Endothelial cell of umbilical vein (primary cell): ENCODE data around the gene SUPT4H1. TPM values are rescaled to one million over a fixed set of nuclear protein-coding genes. Genes with fewer than 3 reads are reported as not detected.

Experiments used
- BruUV-seq: library from RNA; stranded (reverse); fragments of 400-500 nt; replicated peaks from 2 replicates; lab custom pipeline; 2021; lab: Mats Ljungman, UMichigan
- CTCF ChIA-PET: fragments of 300-600, 350-600 bp; sonication (Branson Sonifier 250); formaldehyde crosslinking; loops from one replicate; lab custom pipeline; 2021; ENCODE audit warnings: antibody characterized with exemption, inconsistent platforms; lab: Charles Lee
- POLR2A ChIA-PET: fragments of 300-600, 350-600 bp; sonication (Branson Sonifier 250); formaldehyde crosslinking; loops from one replicate; lab custom pipeline; 2021; ENCODE audit warnings: antibody characterized with exemption, inconsistent platforms; lab: Charles Lee
- DNase-seq: peaks from one replicate; pipeline ENCODE4 v3.0.0-alpha.2; 2011; ENCODE audit warnings: low read depth, low spot score
- FAIRE-seq: peaks from 2 replicates; lab custom pipeline; 2011; peaks lifted over from hg19 to GRCh38; lab: Jason Lieb, UNC
- H2AFZ ChIP-seq: 2 replicates; pipeline ENCODE4 v1.6.0; 2012; ENCODE audit warnings: low read depth, low read length, control low read depth, inconsistent platforms
- H3K27ac ChIP-seq: 2 replicates; pipeline ENCODE4 v1.5.1; 2011; ENCODE audit warnings: low read depth, mild to moderate bottlenecking, control low read depth, low read length, moderate library complexity; ENCODE audit not compliant: insufficient read depth
- H3K27me3 ChIP-seq, 2 experiments: 2 replicates each; pipeline versions ENCODE4 v1.6.0 to v1.6.1; 2011; ENCODE audit warnings: low read length in 2 of 2, mixed read lengths in 1 of 2; ENCODE audit not compliant: control insufficient read depth in 2 of 2, insufficient read depth in 2 of 2
- H3K36me3 ChIP-seq, 2 experiments: 2 replicates in 1 of 2; 3 replicates in 1 of 2; pipeline ENCODE4 v1.5.1; 2011; ENCODE audit warnings: low read length in 2 of 2, mild to moderate bottlenecking in 1 of 2, moderate library complexity in 1 of 2; ENCODE audit not compliant: control insufficient read depth in 2 of 2, insufficient read depth in 2 of 2; ENCODE audit errors: extremely low read depth in 1 of 2
- H3K4me1 ChIP-seq: 3 replicates; pipeline ENCODE4 v1.5.1; 2011; ENCODE audit warnings: mild to moderate bottlenecking, low read length; ENCODE audit not compliant: control insufficient read depth, insufficient read depth; ENCODE audit errors: extremely low read depth
- H3K4me2 ChIP-seq: 2 replicates; pipeline ENCODE4 v1.6.1; 2011; ENCODE audit warnings: low read length, control low read depth, mixed read lengths; ENCODE audit not compliant: insufficient read depth
- H3K4me3 ChIP-seq, 3 experiments: fragments of 200-600 bp in 1 of 3; sonication (generic), shearing (Covaris generic) in 1 of 3; replicated peaks in 1 of 3; 2 replicates each; pipeline ENCODE4 v1.5.1; 2011 to 2016; ENCODE audit warnings: control low read depth in 3 of 3, low read length in 3 of 3, mild to moderate bottlenecking in 2 of 3, inconsistent platforms in 1 of 3, low read depth in 1 of 3, moderate library complexity in 1 of 3; ENCODE audit not compliant: insufficient read depth in 1 of 3
- H3K79me2 ChIP-seq: 2 replicates; pipeline ENCODE4 v1.6.0; 2012; ENCODE audit warnings: low read length, inconsistent platforms; ENCODE audit not compliant: control insufficient read depth, insufficient read depth
- H3K9ac ChIP-seq: replicated peaks from 2 replicates; pipeline ENCODE3; 2011; ENCODE audit warnings: low read length, control low read depth; ENCODE audit not compliant: insufficient read depth; ENCODE audit errors: extremely low read depth
- H3K9me1 ChIP-seq: replicated peaks from 3 replicates; pipeline ENCODE4 v1.6.0; 2011; ENCODE audit warnings: mild to moderate bottlenecking, low read length; ENCODE audit not compliant: control insufficient read depth, insufficient read depth; ENCODE audit errors: extremely low read depth
- H3K9me3 ChIP-seq: replicated peaks from 2 replicates; pipeline ENCODE4 v1.5.1; 2012; ENCODE audit warnings: low read length, inconsistent platforms; ENCODE audit not compliant: control insufficient read depth, insufficient read depth
- H4K20me1 ChIP-seq: replicated peaks from 2 replicates; pipeline ENCODE3; 2011; ENCODE audit warnings: mild to moderate bottlenecking, low read length; ENCODE audit not compliant: control insufficient read depth, insufficient read depth; ENCODE audit errors: extremely low read depth
- CTCF ChIP-seq, 2 donors: IDR thresholded peaks; 1 replicate in 1 of 2; 2 replicates in 1 of 2; pipeline ENCODE4 v1.5.1; 2011; ENCODE audit warnings: low read length in 2 of 2, mild to moderate bottlenecking in 2 of 2, moderate library complexity in 2 of 2, control low read depth in 1 of 2, inconsistent platforms in 1 of 2, low read depth in 1 of 2; ENCODE audit not compliant: insufficient read depth in 1 of 2; ENCODE audit errors: extremely low read depth in 1 of 2
- EZH2 ChIP-seq: IDR thresholded peaks from 2 replicates; pipeline ENCODE4 v1.6.1; 2012; ENCODE audit warnings: borderline replicate concordance, low read depth, mild to moderate bottlenecking, moderate library complexity, low read length, inconsistent platforms; ENCODE audit not compliant: severe bottlenecking
- FOS ChIP-seq: IDR thresholded peaks from 2 replicates; pipeline ENCODE4 v1.6.1; 2011; ENCODE audit warnings: mild to moderate bottlenecking, low read length, moderate library complexity, borderline replicate concordance; ENCODE audit not compliant: insufficient read depth
- GATA2 ChIP-seq: IDR thresholded peaks from 2 replicates; pipeline ENCODE4 v1.7.0; 2011; ENCODE audit warnings: low read depth, mild to moderate bottlenecking, moderate library complexity, mixed read lengths, low read length; ENCODE audit not compliant: insufficient read length, insufficient read depth
- JUN ChIP-seq: IDR thresholded peaks from 2 replicates; pipeline ENCODE4 v1.6.1; 2011; ENCODE audit warnings: borderline replicate concordance, low read depth; ENCODE audit not compliant: insufficient read length, insufficient read depth
- MAX ChIP-seq: IDR thresholded peaks from 2 replicates; pipeline ENCODE4 v1.6.1; 2011; ENCODE audit not compliant: insufficient read depth, insufficient read length
- MYC ChIP-seq: IDR thresholded peaks from one replicate; pipeline ENCODE4 v1.6.1; 2011; ENCODE audit warnings: mild to moderate bottlenecking, low read depth, low read length
- POLR2A ChIP-seq: IDR thresholded peaks from 2 replicates; pipeline ENCODE4 v1.6.1; 2012; ENCODE audit warnings: low read depth, mild to moderate bottlenecking, control low read depth, low read length
- POLR2AphosphoS5 ChIP-seq: IDR thresholded peaks from 2 replicates; pipeline ENCODE4 v1.6.1; 2012; ENCODE audit warnings: low read depth, mild to moderate bottlenecking, control low read depth, low read length, moderate library complexity; ENCODE audit not compliant: insufficient read depth
- dilution Hi-C: fragments of 300-500 bp; cut with MboI; formaldehyde crosslinking; loops from one replicate; pipeline ENCODE4 v1.15.0; 2019; ENCODE audit warnings: low sequenced_read_pairs; ENCODE audit not compliant: extremely low pct_ligation_motif_present
- intact Hi-C: fragments of 100-400 bp; cut with micrococcal nuclease; formaldehyde crosslinking; loops from one replicate; pipeline ENCODE4 v1.10.0; 2022
- polyA plus RNA-seq, 4 experiments: library from polyadenylated mRNA; depleted of rRNA in 3 of 4; stranded (reverse) in 3 of 4; unstranded in 1 of 4; fragments of >200 nt; gene quantifications; 2 replicates each; pipeline versions ENCODE4 v1.2.1 to v1.2.3, GENCODE V29; 2011 to 2012; ENCODE audit warnings: missing spikeins in 1 of 4
- total RNA-seq: library from RNA; stranded (reverse); gene quantifications from 2 replicates; pipeline ENCODE4 v1.2.3, GENCODE V29; 2021

Gene SUPT4H1
- total and polyA plus RNA-seq, 2 donors (not counting 3 experiments of a cell fraction or from before 2014, with no cell fraction given), result 77.5 to 154 TPM

GRCh38 chr17:58381124-58382035 is 29.4 kb upstream of the SUPT4H1 start:
- no peak for FAIRE-seq
- CTCF ChIA-PET, result no interaction called here

GRCh38 chr17:58380207-58381123 is 28.5 kb upstream of the SUPT4H1 start:
- TF ChIP-seq EZH2 (no peak), GATA2 (no peak), POLR2A (no peak), FOS (no peak), JUN (no peak), POLR2AphosphoS5 (no peak), MYC (no peak), CTCF (IDR thresholded peaks at IDR 0.05; ENCODE audit: extremely low read depth in 1 of 2, insufficient read depth in 1 of 2, low read depth in 1 of 2, low read length in 2 of 2) (no peak), MAX (no peak)
- no peak overlapping the region for H3K9ac ChIP-seq
- CTCF ChIA-PET, result interaction anchor here (1.3 to 2.0 kb wide), 2 partner anchors 63 to 130 kb away, joined by 4 read pairs; no protein-coding TSS in a partner anchor
- H3K4me2 ChIP-seq, result no peak overlapping the region
- H3K36me3 ChIP-seq, result no peaks in the 10 kb centered on the region
- H3K9me1 ChIP-seq, result no peaks in the 10 kb centered on the region
- no peak overlapping the region for H3K27ac ChIP-seq
- POLR2A ChIA-PET, result interaction anchor here (0.5 kb wide), 1 partner anchor 96 kb away, joined by 3 read pairs; no protein-coding TSS in a partner anchor
- no peak overlapping the region for H2AFZ ChIP-seq
- FAIRE-seq, result no peak
- no peak for DNase-seq
- H3K9me3 ChIP-seq, result no peaks in the 10 kb centered on the region
- H3K27me3 ChIP-seq, result peaks cover 14 to 15% of the 10 kb centered on the region in 2 experiments
- no peaks in the 10 kb centered on the region for H3K79me2 ChIP-seq
- intact Hi-C loops (no loop called here), dilution Hi-C loops (no loop called here)
- no peaks in the 10 kb centered on the region for H3K4me1 ChIP-seq
- no TSS peak for BruUV-seq
- no peaks in the 10 kb centered on the region for H4K20me1 ChIP-seq
- H3K4me3 ChIP-seq, result no peak overlapping the region

More at GRCh38 chr17:58381124-58382035, 29.4 kb upstream of the SUPT4H1 start:
- H3K79me2 ChIP-seq, result no peaks in the 10 kb centered on the region
- H3K27me3 ChIP-seq, result peaks cover 14 to 15% of the 10 kb centered on the region in 2 experiments
- H3K36me3 ChIP-seq, result no peaks in the 10 kb centered on the region
- POLR2A ChIA-PET, result no interaction called here
- dilution Hi-C loops, result no loop called here
- no peak overlapping the region for H3K4me3 ChIP-seq
- intact Hi-C loops, result no loop called here
- H3K4me1 ChIP-seq, result no peaks in the 10 kb centered on the region
- DNase-seq, result no peak
- no peaks in the 10 kb centered on the region for H4K20me1 ChIP-seq
- H3K9ac ChIP-seq, result no peak overlapping the region
- H3K9me1 ChIP-seq, result no peaks in the 10 kb centered on the region
- H3K9me3 ChIP-seq, result no peaks in the 10 kb centered on the region
- H2AFZ ChIP-seq, result no peak overlapping the region
- BruUV-seq, result no TSS peak
- H3K4me2 ChIP-seq, result no peak overlapping the region
- TF ChIP-seq MYC (no peak), MAX (no peak)
- H3K27ac ChIP-seq, result no peak overlapping the region
